ENCODE measurements around the gene CENPP. TPM values are rescaled to one million over a fixed set of nuclear protein-coding genes. Genes with fewer than 3 reads are reported as not detected.

Gene CENPP
- total RNA-seq, 1 experiment from 2014 or later: 14.3 TPM

- TF ChIP-seq ARID4B (CRISPR knock-in tag; IDR thresholded peaks at IDR 0.05; ENCODE audit: borderline replicate concordance) (no peak), PRRX2 (CRISPR knock-in tag; IDR thresholded peaks at IDR 0.05) (no peak), AFF4 (CRISPR knock-in tag; IDR thresholded peaks at IDR 0.05; ENCODE audit: borderline replicate concordance) (no peak)
These were observed 58.6 kb downstream of the CENPP start (continued) for GRCh38 chr9:92384375-92384774.

GRCh38 chr9:92385001-92385400 is 59.2 kb downstream of the CENPP start:
- CTCF ChIA-PET: no interaction called here
- H3K27me3 Mint-ChIP-seq (ENCODE audit: low read depth): no peaks in the 10 kb centered on the region
- TF ChIP-seq ATF2 (CRISPR knock-in tag; IDR thresholded peaks at IDR 0.05; ENCODE audit: borderline replicate concordance, low read depth): no peak
- no peak for TF ChIP-seq ZNF317 (CRISPR knock-in tag; IDR thresholded peaks at IDR 0.05; ENCODE audit: borderline replicate concordance, low read depth)
- TF ChIP-seq E2F4 (CRISPR knock-in tag; IDR thresholded peaks at IDR 0.05; ENCODE audit: borderline replicate concordance, low read depth): no peak
- no peak for TF ChIP-seq OVOL2 (CRISPR knock-in tag; IDR thresholded peaks at IDR 0.05; ENCODE audit: borderline replicate concordance)
- no peak for TF ChIP-seq TP53 (CRISPR knock-in tag; IDR thresholded peaks at IDR 0.05)
- POLR2A ChIA-PET: no interaction called here
- no peak for DNase-seq (ENCODE audit: low spot score)
- H3K4me3 Mint-ChIP-seq: no peak overlapping the region
- no peak overlapping the region for H3K27ac Mint-ChIP-seq
- no peaks in the 10 kb centered on the region for H3K36me3 Mint-ChIP-seq
- H3K9me3 Mint-ChIP-seq: no peaks in the 10 kb centered on the region
- no peak for ATAC-seq
- peaks cover 11% of the 10 kb centered on the region for H3K4me1 Mint-ChIP-seq

GRCh38 chr9:92385477-92385876 is 59.7 kb downstream of the CENPP start:
- Mint-ChIP-seq H3K4me1 (peaks cover 7% of the 10 kb centered on the region), H3K27me3 (ENCODE audit: low read depth) (no peaks in the 10 kb centered on the region), H3K36me3 (no peaks in the 10 kb centered on the region), H3K27ac (no peak overlapping the region), H3K9me3 (no peaks in the 10 kb centered on the region), H3K4me3 (no peak overlapping the region)
- POLR2A ChIA-PET: no interaction called here
- DNase-seq (ENCODE audit: low spot score): no peak
- TF ChIP-seq CREB1 (CRISPR knock-in tag; IDR thresholded peaks at IDR 0.05) (no peak), ZNF423 (CRISPR knock-in tag; IDR thresholded peaks at IDR 0.05) (no peak), ZNF317 (CRISPR knock-in tag; IDR thresholded peaks at IDR 0.05; ENCODE audit: borderline replicate concordance, low read depth) (no peak), PRRX2 (CRISPR knock-in tag; IDR thresholded peaks at IDR 0.05) (no peak), ZNF425 (CRISPR knock-in tag; conservative IDR thresholded peaks at IDR 0.05) (no peak), ZNF512 (CRISPR knock-in tag; IDR thresholded peaks at IDR 0.05; ENCODE audit: borderline replicate concordance) (no peak), USF2 (CRISPR knock-in tag; IDR thresholded peaks at IDR 0.05) (no peak), ATF1 (CRISPR knock-in tag; IDR thresholded peaks at IDR 0.05) (no peak)
- no peak for ATAC-seq
- CTCF ChIA-PET: no interaction called here
